Right atrium auricular region (tissue), 2 donors: ENCODE results near the gene RAB12. TPM values are rescaled to one million over a fixed set of nuclear protein-coding genes. Genes with fewer than 3 reads are reported as not detected.

ENCODE experiments used
- DNase-seq: peaks from one replicate; pipeline ENCODE4 v3.0.0-alpha.2; 2019; ENCODE audit warnings: low spot score
- H3K27ac ChIP-seq, 2 donors: fragments of 200-600 bp; sonication (generic); 1 replicate in 1 of 2; 2 replicates in 1 of 2; pipeline ENCODE4 v1.5.1; 2016 to 2019
- H3K27me3 ChIP-seq, 2 donors: fragments of 200-600 bp; sonication (generic); one replicate each; pipeline versions ENCODE4 v1.5.1 to v1.6.0; 2017 to 2019
- H3K36me3 ChIP-seq: fragments of 200-600 bp; sonication (generic); one replicate; pipeline ENCODE4 v1.5.1; 2016
- H3K4me1 ChIP-seq, 2 donors: fragments of 200-600 bp; sonication (generic); one replicate each; pipeline versions ENCODE4 v1.5.1 to v1.6.0; 2017 to 2019
- H3K4me3 ChIP-seq, 2 donors: fragments of 200-600 bp; sonication (generic); 1 replicate in 1 of 2; 2 replicates in 1 of 2; pipeline ENCODE4 v1.5.1; 2017 to 2019; ENCODE audit warnings: mild to moderate bottlenecking in 1 of 2, moderate library complexity in 1 of 2
- H3K9me3 ChIP-seq, 2 donors: fragments of 200-600 bp; sonication (generic); one replicate each; pipeline ENCODE4 v1.5.1; 2019
- CTCF ChIP-seq, 2 donors: fragments of 200-600 bp; sonication (generic); IDR thresholded peaks; one replicate each; pipeline ENCODE4 v1.5.1; 2019; ENCODE audit warnings: antibody characterized with exemption in 2 of 2
- total RNA-seq, 2 donors: library from RNA; depleted of rRNA; stranded (reverse); fragments of >200 nt; gene quantifications; one replicate each; pipeline ENCODE4 v1.1.0, GENCODE V29; 2016

RAB12 gene
- total RNA-seq, 2 donors from 2014 or later = 67.1 to 97.6 TPM

- Histone ChIP-seq H3K4me1 (no peaks in the 10 kb centered on the region), H3K4me3 (no peak overlapping the region), H3K27ac (no peak overlapping the region), H3K9me3 (no peaks in the 10 kb centered on the region), H3K36me3 (no peaks in the 10 kb centered on the region), H3K27me3 (no peaks in the 10 kb centered on the region)
- TF ChIP-seq CTCF (IDR thresholded peaks at IDR 0.05) = no peak
- DNase-seq = no peak
Measured at GRCh38 chr18:8661754-8662559, 52.7 kb downstream of the RAB12 start.

GRCh38 chr18:8662560-8663255, 53.5 kb downstream of the RAB12 start:
- no peak for DNase-seq
- no peak for TF ChIP-seq CTCF (IDR thresholded peaks at IDR 0.05)
- H3K27ac ChIP-seq = no peak overlapping the region
- no peaks in the 10 kb centered on the region for H3K4me1 ChIP-seq
- no peaks in the 10 kb centered on the region for H3K9me3 ChIP-seq
- H3K36me3 ChIP-seq = no peaks in the 10 kb centered on the region
- no peak overlapping the region for H3K4me3 ChIP-seq
- H3K27me3 ChIP-seq = no peaks in the 10 kb centered on the region

- H3K9me3 ChIP-seq = no peaks in the 10 kb centered on the region
- H3K4me1 ChIP-seq = no peaks in the 10 kb centered on the region
- H3K27ac ChIP-seq = no peak overlapping the region
- H3K4me3 ChIP-seq = no peak overlapping the region
- no peak for DNase-seq
- TF ChIP-seq CTCF (IDR thresholded peaks at IDR 0.05) = no peak
- no peaks in the 10 kb centered on the region for H3K27me3 ChIP-seq
- no peaks in the 10 kb centered on the region for H3K36me3 ChIP-seq
Measured at GRCh38 chr18:8667846-8668245, 58.6 kb downstream of the RAB12 start.

- Histone ChIP-seq H3K4me3 (no peak overlapping the region), H3K9me3 (no peaks in the 10 kb centered on the region), H3K36me3 (no peaks in the 10 kb centered on the region), H3K27ac (no peak overlapping the region), H3K27me3 (no peaks in the 10 kb centered on the region), H3K4me1 (no peaks in the 10 kb centered on the region)
- TF ChIP-seq CTCF (IDR thresholded peaks at IDR 0.05) = no peak
- DNase-seq = no peak
Measured at GRCh38 chr18:8668381-8668780, 59.1 kb downstream of the RAB12 start.

- H3K27ac ChIP-seq = no peak overlapping the region
- no peaks in the 10 kb centered on the region for H3K9me3 ChIP-seq
- H3K27me3 ChIP-seq = no peaks in the 10 kb centered on the region
- no peaks in the 10 kb centered on the region for H3K4me1 ChIP-seq
- H3K36me3 ChIP-seq = no peaks in the 10 kb centered on the region
- H3K4me3 ChIP-seq = no peak overlapping the region
- DNase-seq = no peak
- TF ChIP-seq CTCF (IDR thresholded peaks at IDR 0.05) = no peak
Measured at GRCh38 chr18:8669571-8669970, 60.3 kb downstream of the RAB12 start.
